K562 (cell line): ENCODE data around the gene ANKRD12. TPM values are rescaled to one million over a fixed set of nuclear protein-coding genes. Genes with fewer than 3 reads are reported as not detected.
A peak's percentile ranks its signal among the peaks of the same experiment; 100 is the strongest.

ENCODE experiments used
- ATAC-seq: fragments of 200-7000 bp; cut with Tn5 transposase; 3 replicates; pipeline ENCODE4 v1.9.1; 2020; ENCODE audit warnings: moderate library complexity
- BruUV-seq: library from RNA; stranded (reverse); fragments of 400-500 nt; replicated peaks from 2 replicates; lab custom pipeline; 2021; lab: Mats Ljungman, UMichigan
- CTCF ChIA-PET: fragments of 300-600 bp; formaldehyde crosslinking; extraction: SDS; loops from one replicate; lab custom pipeline; 2021; ENCODE audit warnings: low intra/inter-chr PET ratio; lab: Yijun Ruan, JAX
- POLR2A ChIA-PET: fragments of 300-600, 350-650 bp; sonication (Branson Sonifier 250); formaldehyde crosslinking; extraction: SDS; loops from one replicate; lab custom pipeline; 2021; ENCODE audit warnings: antibody characterized with exemption, inconsistent platforms; lab: Yijun Ruan, JAX
- DNase-seq, 4 experiments: peaks; one replicate each; pipeline versions ENCODE4 v3.0.0 to v3.0.0-alpha.2; 2011 to 2018; ENCODE audit warnings: low spot score in 3 of 4, mixed read lengths in 3 of 4; ENCODE audit errors: extremely low read depth in 1 of 4
- FAIRE-seq: peaks from 2 replicates; lab custom pipeline; 2011; peaks lifted over from hg19 to GRCh38; lab: Jason Lieb, UNC
- H2AFZ ChIP-seq: 2 replicates; pipeline ENCODE4 v1.6.0; 2011; ENCODE audit warnings: low read depth, low read length, control low read depth, inconsistent platforms
- H3K27ac ChIP-seq: fragments of 200-600 bp; 3 replicates; pipeline ENCODE4 v1.8.0; 2011; ENCODE audit warnings: low read depth, mild to moderate bottlenecking, control low read depth, inconsistent platforms, low read length, moderate library complexity, mixed read lengths; ENCODE audit errors: extremely low read depth
- H3K27me3 ChIP-seq, 2 experiments: fragments of 300-600 bp in 1 of 2; 2 replicates in 1 of 2; 3 replicates in 1 of 2; pipeline versions ENCODE4 v1.6.0 to v1.8.0; 2011; ENCODE audit warnings: inconsistent platforms in 2 of 2, low read length in 2 of 2, mild to moderate bottlenecking in 1 of 2, mixed read lengths in 1 of 2, moderate library complexity in 1 of 2; ENCODE audit not compliant: control insufficient read depth in 2 of 2, insufficient read depth in 2 of 2
- H3K36me3 ChIP-seq: fragments of 300-600 bp; 3 replicates; pipeline ENCODE4 v1.8.0; 2011; ENCODE audit warnings: mild to moderate bottlenecking, low read length, inconsistent platforms; ENCODE audit not compliant: control insufficient read depth, insufficient read depth
- H3K4me1 ChIP-seq, 2 experiments: fragments of 200-600 bp in 1 of 2; replicated peaks in 1 of 2; 2 replicates in 1 of 2; 3 replicates in 1 of 2; pipeline versions ENCODE4 v1.5.1 to v1.8.0; 2011; ENCODE audit warnings: inconsistent platforms in 2 of 2, low read length in 2 of 2, mild to moderate bottlenecking in 1 of 2, mixed read lengths in 1 of 2, moderate library complexity in 1 of 2; ENCODE audit not compliant: control insufficient read depth in 2 of 2, insufficient read depth in 2 of 2
- H3K4me2 ChIP-seq: 2 replicates; pipeline ENCODE4 v1.6.1; 2011; ENCODE audit warnings: low read length, control low read depth, inconsistent platforms, mixed read lengths; ENCODE audit not compliant: insufficient read depth
- H3K4me3 ChIP-seq: fragments of 200-600 bp; sonication (generic), shearing (Covaris generic); 2 replicates; pipeline ENCODE4 v1.5.1; 2016; ENCODE audit warnings: control low read depth, inconsistent platforms
- H3K79me2 ChIP-seq: fragments of 200-600 bp; 3 replicates; pipeline ENCODE4 v1.8.0; 2011; ENCODE audit warnings: low read length, inconsistent platforms; ENCODE audit not compliant: control insufficient read depth, insufficient read depth
- H3K9ac ChIP-seq, 2 experiments: 2 replicates each; pipeline versions ENCODE4 v1.6.0 to v1.6.1; 2011; ENCODE audit warnings: low read depth in 2 of 2, low read length in 2 of 2, control low read depth in 1 of 2, inconsistent platforms in 1 of 2, mild to moderate bottlenecking in 1 of 2, mixed read lengths in 1 of 2; ENCODE audit not compliant: insufficient read depth in 1 of 2
- H3K9me1 ChIP-seq: one replicate; pipeline ENCODE4 v1.6.0; 2011; ENCODE audit warnings: inconsistent platforms, mild to moderate bottlenecking, low read length, moderate library complexity; ENCODE audit not compliant: control insufficient read depth, insufficient read depth
- H3K9me3 ChIP-seq: replicated peaks from 2 replicates; pipeline ENCODE4 v1.5.1; 2011; ENCODE audit warnings: low read depth, low read length, inconsistent platforms; ENCODE audit not compliant: control insufficient read depth, insufficient read depth
- H4K20me1 ChIP-seq: replicated peaks from 2 replicates; pipeline ENCODE4 v1.6.1; 2011; ENCODE audit warnings: low read length, inconsistent platforms, mixed read lengths; ENCODE audit not compliant: control insufficient read depth, insufficient read depth
- CLOCK ChIP-seq: fragments of 250-450 bp; sonication (Bioruptor Pico); IDR thresholded peaks from 2 replicates; pipeline ENCODE4 v1.4.0; 2020; ENCODE audit warnings: mild to moderate bottlenecking, moderate library complexity, borderline replicate concordance
- CREBBP ChIP-seq: IDR thresholded peaks from one replicate; pipeline ENCODE4 v1.6.1; 2012; ENCODE audit warnings: low read depth, mild to moderate bottlenecking, control low read depth, inconsistent platforms, low read length
- HCFC1 ChIP-seq: IDR thresholded peaks from 2 replicates; pipeline ENCODE4 v1.6.1; 2012; ENCODE audit warnings: low read depth, low read length, improper control_type of control experiment
- SNRNP70 ChIP-seq: fragments of 200-400 bp; formaldehyde crosslinking; optimal IDR thresholded peaks from 2 replicates; pipeline ENCODE3; 2017; ENCODE audit warnings: low read depth, low read length
- STAG1 ChIP-seq: sonication (generic); formaldehyde crosslinking; IDR thresholded peaks from 2 replicates; pipeline ENCODE4 v1.5.0; 2020; ENCODE audit warnings: missing genetic modification reagents, borderline replicate concordance
- TEAD1 ChIP-seq, 2 experiments: fragments of 450-650 bp in 1 of 2; sonication (generic) in 1 of 2; formaldehyde crosslinking; IDR thresholded peaks; 2 replicates each; pipeline versions ENCODE4 v1.4.0 to v1.8.0; 2020 to 2022; ENCODE audit warnings: mild to moderate bottlenecking in 2 of 2, missing genetic modification reagents in 1 of 2
- ZNF239 ChIP-seq: fragments of 250-450 bp; sonication (Bioruptor Pico); IDR thresholded peaks from 2 replicates; pipeline ENCODE4 v1.4.0; 2020; ENCODE audit warnings: mild to moderate bottlenecking
- ZNF696 ChIP-seq: fragments of 250-450 bp; sonication (Bioruptor Pico); conservative IDR thresholded peaks from 2 replicates; pipeline ENCODE4 v1.4.0; 2020; ENCODE audit warnings: mild to moderate bottlenecking, moderate library complexity
- ZNF79 ChIP-seq: fragments of 250-450 bp; sonication (Bioruptor Pico); IDR thresholded peaks from 2 replicates; pipeline ENCODE4 v1.4.0; 2020; ENCODE audit warnings: low read depth, mild to moderate bottlenecking, moderate library complexity
- WGBS: fragments of 100-300 bp; shearing (Covaris generic); methylation state at CpG from one replicate; pipeline ENCODE4 v1.1.6; 2016; ENCODE audit warnings: low coverage, mixed read lengths; ENCODE audit not compliant: insufficient coverage; ENCODE audit errors: missing lambda C conversion rate; 5-methylcytosine and 5-hydroxymethylcytosine counted together
- in situ Hi-C: fragments of 300-500 bp; cut with MboI; formaldehyde crosslinking; loops from 4 replicates; pipeline ENCODE4 v1.15.0; 2018; ENCODE audit warnings: inconsistent platforms, mixed read lengths
- intact Hi-C: fragments of 100-400 bp; cut with micrococcal nuclease; formaldehyde crosslinking; loops from 2 replicates; pipeline ENCODE4 v1.14.2; 2022
- polyA plus RNA-seq, 8 experiments: library from polyadenylated mRNA; depleted of rRNA in 4 of 8; stranded (reverse) in 5 of 8; unstranded in 3 of 8; fragments of >200 nt; fragmentation: Nextera tagmentation in 2 of 8; fragmentation: Illumina TruSeq in 1 of 8; extraction: Ambion mirVana in 2 of 8; extraction: Trizol in 1 of 8; gene quantifications; 2 replicates each; pipeline versions ENCODE4 v1.2.1 to v1.2.3, GENCODE V29; 2011 to 2014; ENCODE audit warnings: inconsistent platforms in 1 of 8, missing spikeins in 1 of 8
- total RNA-seq, 7 experiments: library from RNA; depleted of rRNA in 6 of 7; stranded (reverse); fragments of >200 nt in 6 of 7; fragmentation: Illumina TruSeq in 2 of 7; extraction: Trizol in 2 of 7; gene quantifications; 2 replicates each; pipeline versions ENCODE4 v1.2.1 to v1.2.3, GENCODE V29; 2011 to 2021; ENCODE audit warnings: low replicate concordance in 1 of 7

The ANKRD12 gene
- total and polyA plus RNA-seq, 9 of the 15 experiments (the other 6 are each of a cell fraction or from before 2014, with no cell fraction given) = 6.6 to 28.2 (median 16.0) TPM

DNA sequence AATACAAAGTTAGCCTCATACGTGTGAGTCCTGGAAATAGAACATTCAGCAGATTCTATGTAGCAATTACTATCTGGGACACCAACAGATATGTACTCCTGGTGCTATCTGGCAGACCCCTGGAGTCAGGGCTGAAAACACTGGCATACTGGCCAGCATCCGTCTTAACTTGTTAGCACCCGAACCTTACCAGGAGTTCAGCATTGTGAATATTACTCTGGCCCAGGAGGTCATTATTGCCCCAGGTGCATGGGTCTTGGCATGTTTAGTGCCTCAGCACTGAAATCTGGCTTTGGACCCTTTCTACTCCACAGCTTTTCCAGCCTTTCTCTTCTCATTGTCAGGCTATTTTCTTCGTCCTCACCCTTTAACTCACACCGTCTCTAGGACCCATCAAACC, 46.0 kb upstream of the ANKRD12 start:
- H3K9me3 ChIP-seq = no peaks in the 10 kb centered on the region
- no peak for ATAC-seq

More for the DNA sequence above, 46.0 kb upstream of the ANKRD12 start:
- in situ Hi-C loops = no loop called here
- H3K27ac ChIP-seq = no peak overlapping the region
- ChIA-PET POLR2A (interaction anchor here (0.7 to 1.9 kb wide), 2 partner anchors 10 to 47 kb away, joined by 3 to 5 read pairs; no protein-coding TSS in a partner anchor), CTCF (no interaction called here)
- peaks cover 3 to 16% of the 10 kb centered on the region in 2 experiments; a peak in 4 of 5 replicates for H3K4me1 ChIP-seq
- peaks cover 3% of the 10 kb centered on the region for H3K9me1 ChIP-seq
- H3K79me2 ChIP-seq = no peaks in the 10 kb centered on the region
- H3K36me3 ChIP-seq = no peaks in the 10 kb centered on the region
- no TSS peak for BruUV-seq
- H3K9ac ChIP-seq = no peak overlapping the region
- no peak for FAIRE-seq
- intact Hi-C loops = no loop called here
- 62% methylated on average over 5 of the region's 5 CpGs for WGBS
- H3K4me3 ChIP-seq = no peak overlapping the region
- TF ChIP-seq SNRNP70 (no peak), CLOCK (CRISPR knock-in tag) (no peak), STAG1 (no peak), ZNF696 (CRISPR knock-in tag) (no peak), TEAD1 (CRISPR knock-in tag; IDR thresholded peaks at IDR 0.05) (no peak), ZNF79 (no peak), CREBBP (no peak), ZNF239 (CRISPR knock-in tag) (no peak), HCFC1 (no peak)
- no peak for DNase-seq
- H4K20me1 ChIP-seq = no peaks in the 10 kb centered on the region
- H3K4me2 ChIP-seq = no peak overlapping the region
- H3K27me3 ChIP-seq = no peaks in the 10 kb centered on the region
- H2AFZ ChIP-seq = peak overlapping the region; percentile 61
